ENCODE data around the gene MAPT.

- no peak for TF ChIP-seq CTCF (IDR thresholded peaks at IDR 0.05)
- no peak for TF ChIP-seq POLR2AphosphoS5 (IDR thresholded peaks at IDR 0.05; ENCODE audit: insufficient read depth in 1 of 2, low read depth in 1 of 2)
Measured at GRCh38 chr17:45992175-45992574, 97.8 kb downstream of the MAPT start.
